Mesothelial cell of epicardium (in vitro differentiated cells): ENCODE data around the gene ACR. TPM values are rescaled to one million over a fixed set of nuclear protein-coding genes. Genes with fewer than 3 reads are reported as not detected.

Experiments used
- DNase-seq, 2 experiments: peaks; one replicate each; pipeline ENCODE4 v3.0.0; 2021; ENCODE audit warnings: low spot score in 2 of 2; ENCODE audit not compliant: unreplicated experiment in 2 of 2
- H3K27ac Mint-ChIP-seq: 2 replicates; pipeline ENCODE4 v1.8.0; 2021; ENCODE audit warnings: mixed read lengths
- H3K27me3 Mint-ChIP-seq: 2 replicates; pipeline ENCODE4 v1.8.0; 2021; ENCODE audit warnings: low read depth, mixed read lengths
- H3K36me3 Mint-ChIP-seq: 2 replicates; pipeline ENCODE4 v1.8.0; 2021; ENCODE audit warnings: mixed read lengths
- H3K4me1 Mint-ChIP-seq: 2 replicates; pipeline ENCODE4 v1.8.0; 2021; ENCODE audit warnings: mixed read lengths
- H3K4me3 Mint-ChIP-seq: 2 replicates; pipeline ENCODE4 v1.8.0; 2021; ENCODE audit warnings: mild to moderate bottlenecking, moderate library complexity, mixed read lengths
- H3K9me3 Mint-ChIP-seq: 2 replicates; pipeline ENCODE4 v1.8.0; 2021; ENCODE audit warnings: mixed read lengths
- total RNA-seq: library from RNA; stranded (reverse); gene quantifications from 3 replicates; pipeline ENCODE4 v1.2.1, GENCODE V29; 2021
- TF ChIP-seq, protein P1 (sequence below): fragments of 200-600 bp; sonication (generic); IDR thresholded peaks from one replicate; pipeline ENCODE4 v1.5.0; 2021; ENCODE audit warnings: antibody characterized with exemption; ENCODE audit not compliant: unreplicated experiment

The ACR gene
- total RNA-seq, 1 donor from 2014 or later, result 2.2 TPM

DNA sequence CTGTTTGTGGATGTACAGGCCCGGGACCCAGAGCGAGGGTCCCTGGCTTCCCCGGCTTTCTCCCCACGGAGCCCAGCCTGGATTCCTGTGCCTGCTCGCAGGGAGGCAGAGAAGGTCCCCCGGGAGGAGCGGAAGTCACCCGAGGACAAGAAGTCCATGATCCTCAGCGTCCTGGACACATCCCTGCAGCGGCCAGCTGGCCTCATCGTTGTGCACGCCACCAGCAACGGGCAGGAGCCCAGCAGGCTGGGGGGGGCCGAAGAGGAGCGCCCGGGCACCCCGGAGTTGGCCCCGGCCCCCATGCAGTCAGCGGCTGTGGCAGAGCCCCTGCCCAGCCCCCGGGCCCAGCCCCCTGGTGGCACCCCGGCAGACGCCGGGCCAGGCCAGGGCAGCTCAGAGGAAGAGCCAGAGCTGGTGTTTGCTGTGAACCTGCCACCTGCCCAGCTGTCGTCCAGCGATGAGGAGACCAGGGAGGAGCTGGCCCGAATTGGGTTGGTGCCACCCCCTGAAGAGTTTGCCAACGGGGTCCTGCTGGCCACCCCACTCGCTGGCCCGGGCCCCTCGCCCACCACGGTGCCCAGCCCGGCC is 16.7 kb upstream of the ACR start:
- no peak overlapping the region for H3K4me3 Mint-ChIP-seq
- no peak for DNase-seq
- TF ChIP-seq, protein P1, sequence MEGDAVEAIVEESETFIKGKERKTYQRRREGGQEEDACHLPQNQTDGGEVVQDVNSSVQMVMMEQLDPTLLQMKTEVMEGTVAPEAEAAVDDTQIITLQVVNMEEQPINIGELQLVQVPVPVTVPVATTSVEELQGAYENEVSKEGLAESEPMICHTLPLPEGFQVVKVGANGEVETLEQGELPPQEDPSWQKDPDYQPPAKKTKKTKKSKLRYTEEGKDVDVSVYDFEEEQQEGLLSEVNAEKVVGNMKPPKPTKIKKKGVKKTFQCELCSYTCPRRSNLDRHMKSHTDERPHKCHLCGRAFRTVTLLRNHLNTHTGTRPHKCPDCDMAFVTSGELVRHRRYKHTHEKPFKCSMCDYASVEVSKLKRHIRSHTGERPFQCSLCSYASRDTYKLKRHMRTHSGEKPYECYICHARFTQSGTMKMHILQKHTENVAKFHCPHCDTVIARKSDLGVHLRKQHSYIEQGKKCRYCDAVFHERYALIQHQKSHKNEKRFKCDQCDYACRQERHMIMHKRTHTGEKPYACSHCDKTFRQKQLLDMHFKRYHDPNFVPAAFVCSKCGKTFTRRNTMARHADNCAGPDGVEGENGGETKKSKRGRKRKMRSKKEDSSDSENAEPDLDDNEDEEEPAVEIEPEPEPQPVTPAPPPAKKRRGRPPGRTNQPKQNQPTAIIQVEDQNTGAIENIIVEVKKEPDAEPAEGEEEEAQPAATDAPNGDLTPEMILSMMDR, result no peak
- H3K4me1 Mint-ChIP-seq, result no peaks in the 10 kb centered on the region
- H3K36me3 Mint-ChIP-seq, result peaks cover 32% of the 10 kb centered on the region
- H3K9me3 Mint-ChIP-seq, result no peaks in the 10 kb centered on the region
- no peak overlapping the region for H3K27ac Mint-ChIP-seq
- H3K27me3 Mint-ChIP-seq, result peaks cover 55% of the 10 kb centered on the region

DNA sequence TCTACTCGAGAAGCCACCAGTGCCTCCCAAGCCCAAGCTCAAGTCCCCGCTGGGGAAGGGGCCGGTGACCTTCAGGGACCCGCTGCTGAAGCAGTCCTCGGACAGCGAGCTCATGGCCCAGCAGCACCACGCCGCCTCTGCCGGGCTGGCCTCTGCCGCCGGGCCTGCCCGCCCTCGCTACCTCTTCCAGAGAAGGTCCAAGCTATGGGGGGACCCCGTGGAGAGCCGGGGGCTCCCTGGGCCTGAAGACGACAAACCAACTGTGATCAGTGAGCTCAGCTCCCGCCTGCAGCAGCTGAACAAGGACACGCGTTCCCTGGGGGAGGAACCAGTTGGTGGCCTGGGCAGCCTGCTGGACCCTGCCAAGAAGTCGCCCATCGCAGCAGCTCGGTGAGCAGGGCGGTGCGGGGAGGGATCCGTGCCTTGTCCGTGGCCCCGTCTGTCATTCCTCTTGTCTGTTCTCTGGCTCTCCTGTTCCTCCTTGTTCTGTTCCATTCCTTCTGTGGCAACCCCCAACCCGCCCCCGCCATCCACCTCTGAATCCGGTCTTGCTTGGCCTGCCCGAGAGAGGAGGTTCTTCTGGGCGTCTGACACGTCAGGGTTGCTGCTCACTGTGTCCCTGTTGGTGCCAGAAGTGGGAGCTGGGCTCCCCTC is 15.8 kb upstream of the ACR start:
- Mint-ChIP-seq H3K27ac (no peak overlapping the region), H3K36me3 (peaks cover 24% of the 10 kb centered on the region)
- DNase-seq, result no peak

DNA sequence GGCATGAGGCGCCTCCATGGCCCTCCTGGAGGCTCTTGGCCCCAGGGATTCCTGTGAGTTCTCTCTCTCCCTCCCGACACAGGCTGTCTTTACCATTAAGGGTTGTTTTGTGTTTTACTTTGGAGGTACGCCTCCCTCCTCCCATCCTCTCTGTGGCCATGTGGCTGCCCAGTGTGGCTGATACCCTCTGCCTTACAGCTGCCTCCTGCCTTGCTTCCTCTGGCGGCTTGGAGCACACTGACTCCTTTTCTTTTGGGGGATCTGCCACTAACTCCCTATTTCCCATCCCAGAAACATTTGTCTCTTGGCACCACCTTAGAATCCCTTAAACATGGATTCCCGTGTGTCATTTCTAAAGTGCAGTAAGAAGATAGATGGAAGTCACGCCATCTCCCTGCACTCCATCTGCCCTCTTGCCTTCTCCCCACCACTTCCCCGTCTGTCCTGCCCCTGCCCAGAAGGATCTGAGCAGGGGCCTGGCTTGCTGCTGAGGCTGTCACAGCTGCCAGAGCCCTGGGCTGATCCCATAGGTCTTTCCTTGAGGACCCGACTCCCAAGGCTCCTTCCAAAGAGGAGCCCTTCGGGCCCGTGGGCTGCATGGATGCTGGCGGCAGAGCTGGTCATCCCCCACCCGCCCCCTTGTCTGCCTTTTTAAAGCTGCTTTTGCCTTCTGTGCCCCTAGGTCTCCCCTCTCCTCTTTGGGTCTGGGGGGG is 15.1 kb upstream of the ACR start:
- Mint-ChIP-seq H3K27me3 (peaks cover 41% of the 10 kb centered on the region), H3K27ac (no peak overlapping the region), H3K36me3 (peaks cover 17% of the 10 kb centered on the region), H3K4me3 (peak overlapping the region; percentile 32), H3K9me3 (no peaks in the 10 kb centered on the region), H3K4me1 (no peaks in the 10 kb centered on the region)
- no peak for DNase-seq
- TF ChIP-seq, protein P1, result no peak

More for the DNA sequence above, 15.8 kb upstream of the ACR start:
- peaks cover 48% of the 10 kb centered on the region for H3K27me3 Mint-ChIP-seq
- no peaks in the 10 kb centered on the region for H3K4me1 Mint-ChIP-seq
- H3K9me3 Mint-ChIP-seq, result no peaks in the 10 kb centered on the region
- H3K4me3 Mint-ChIP-seq, result peak overlapping the region; percentile 41
- TF ChIP-seq, protein P1, result no peak

DNA sequence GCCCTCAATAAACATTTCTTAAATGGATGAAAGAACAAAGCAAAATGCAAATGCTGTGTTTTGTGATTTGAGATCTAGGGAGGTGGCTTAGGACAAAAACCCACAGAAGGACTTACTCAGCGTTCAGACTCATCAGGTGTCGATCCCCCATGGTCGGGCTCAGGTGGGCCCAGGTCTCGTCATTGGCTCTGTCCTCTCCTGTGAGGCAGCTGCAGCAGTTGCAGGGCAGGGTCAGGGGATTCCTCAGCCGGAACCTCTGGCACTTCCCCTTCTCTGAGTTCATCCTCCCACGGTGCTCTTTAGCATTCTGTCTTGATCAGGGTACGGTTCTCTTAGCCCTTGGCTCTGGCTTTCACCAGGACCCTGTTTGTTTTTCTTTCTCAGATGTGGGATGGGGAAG is 14.0 kb upstream of the ACR start:
- Mint-ChIP-seq H3K27me3 (peaks cover 29% of the 10 kb centered on the region), H3K9me3 (no peaks in the 10 kb centered on the region), H3K27ac (no peak overlapping the region), H3K4me3 (no peak overlapping the region), H3K36me3 (peaks cover 14% of the 10 kb centered on the region), H3K4me1 (no peaks in the 10 kb centered on the region)
- no peak for DNase-seq
- TF ChIP-seq, protein P1, result no peak

DNA sequence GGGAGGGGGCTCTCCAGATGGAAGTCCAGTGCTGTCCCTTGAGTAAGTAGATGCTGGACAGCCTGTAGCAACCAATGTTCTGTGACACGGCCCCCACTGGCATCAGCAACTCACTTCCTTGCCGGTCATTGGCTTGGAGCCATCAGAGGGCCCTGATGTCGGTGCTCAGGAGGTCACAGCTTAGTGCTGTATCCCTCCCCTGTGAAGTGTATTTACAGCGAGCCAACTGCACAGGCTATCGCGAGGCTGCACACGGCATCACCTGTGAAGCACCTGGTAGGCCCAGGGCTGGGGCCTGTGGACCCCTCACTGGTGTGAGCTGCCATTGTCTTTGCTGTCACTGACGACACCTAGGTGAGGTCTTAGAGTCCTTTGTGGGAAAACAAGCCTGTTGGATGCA is 13.4 kb upstream of the ACR start:
- Mint-ChIP-seq H3K36me3 (peaks cover 14% of the 10 kb centered on the region), H3K9me3 (no peaks in the 10 kb centered on the region), H3K4me3 (no peak overlapping the region), H3K27ac (no peak overlapping the region), H3K4me1 (no peaks in the 10 kb centered on the region), H3K27me3 (peaks cover 23% of the 10 kb centered on the region)
- DNase-seq, result no peak
- TF ChIP-seq, protein P1, result no peak
